ENCODE data around the gene MICU1. TPM values are rescaled to one million over a fixed set of nuclear protein-coding genes. Genes with fewer than 3 reads are reported as not detected.

MICU1 gene
- total and polyA plus RNA-seq, 2 donors (not counting 3 experiments of a cell fraction or from before 2014, with no cell fraction given): 27.5 to 48.0 TPM

GRCh38 chr10:72622271-72622670 is 3.6 kb downstream of the MICU1 start:
- ChIA-PET CTCF (interaction anchor here (0.5 to 0.9 kb wide), 2 partner anchors 12 to 212 kb away, joined by 3 to 4 read pairs; no protein-coding TSS in a partner anchor), POLR2A (no interaction called here)
- Histone ChIP-seq H3K4me2 (ENCODE audit: insufficient read depth, low read length) (no peak overlapping the region), H3K79me2 (ENCODE audit: control insufficient read depth, insufficient read depth, low read length) (peaks cover 17% of the 10 kb centered on the region), H4K20me1 (replicated peaks; ENCODE audit: control insufficient read depth, extremely low read depth, insufficient read depth, low read length) (no peaks in the 10 kb centered on the region), H3K27me3 (ENCODE audit: control insufficient read depth in 2 of 2, insufficient read depth in 2 of 2, low read length in 2 of 2) (no peaks in the 10 kb centered on the region), H3K9ac (replicated peaks; ENCODE audit: extremely low read depth, insufficient read depth, low read length) (no peak overlapping the region), H2AFZ (ENCODE audit: low read depth, low read length) (no peak overlapping the region), H3K4me1 (ENCODE audit: control insufficient read depth, extremely low read depth, insufficient read depth, low read length) (peaks cover 11% of the 10 kb centered on the region), H3K27ac (ENCODE audit: insufficient read depth, low read depth, low read length) (no peak overlapping the region), H3K36me3 (ENCODE audit: control insufficient read depth in 2 of 2, extremely low read depth in 1 of 2, insufficient read depth in 2 of 2, low read length in 2 of 2) (no peaks in the 10 kb centered on the region), H3K4me3 (replicated peaks in 1 of 3; ENCODE audit: insufficient read depth in 1 of 3, low read depth in 1 of 3, low read length in 3 of 3) (no peak overlapping the region), H3K9me3 (replicated peaks; ENCODE audit: control insufficient read depth, insufficient read depth, low read length) (no peaks in the 10 kb centered on the region), H3K9me1 (replicated peaks; ENCODE audit: control insufficient read depth, extremely low read depth, insufficient read depth, low read length) (no peaks in the 10 kb centered on the region)
- FAIRE-seq: no peak
- dilution Hi-C loops (cut with MboI; ENCODE audit: extremely low pct_ligation_motif_present, low sequenced_read_pairs): no loop called here
- BruUV-seq (replicated peaks): no TSS peak
- TF ChIP-seq JUN (IDR thresholded peaks at IDR 0.05; ENCODE audit: borderline replicate concordance, insufficient read depth, insufficient read length, low read depth): no peak
- TF ChIP-seq POLR2AphosphoS5 (IDR thresholded peaks at IDR 0.05; ENCODE audit: insufficient read depth, low read depth, low read length): no peak
- TF ChIP-seq POLR2A (IDR thresholded peaks at IDR 0.05; ENCODE audit: low read depth, low read length): no peak
- TF ChIP-seq FOS (IDR thresholded peaks at IDR 0.05; ENCODE audit: borderline replicate concordance, insufficient read depth, low read length): no peak
- TF ChIP-seq EZH2 (IDR thresholded peaks at IDR 0.05; ENCODE audit: borderline replicate concordance, low read depth, low read length, severe bottlenecking): no peak
- no peak for TF ChIP-seq GATA2 (IDR thresholded peaks at IDR 0.05; ENCODE audit: insufficient read depth, insufficient read length, low read depth, low read length)
- no peak for TF ChIP-seq MAX (IDR thresholded peaks at IDR 0.05; ENCODE audit: insufficient read depth, insufficient read length)
- no peak for TF ChIP-seq MYC (IDR thresholded peaks at IDR 0.05; ENCODE audit: low read depth, low read length)
- TF ChIP-seq CTCF (IDR thresholded peaks at IDR 0.05; ENCODE audit: extremely low read depth in 1 of 2, insufficient read depth in 1 of 2, low read depth in 1 of 2, low read length in 2 of 2): no peak
- DNase-seq (ENCODE audit: low read depth, low spot score): no peak
- intact Hi-C loops (cut with micrococcal nuclease): no loop called here

Data from endothelial cell of umbilical vein (primary cell).